ENCODE measurements around the gene MYH10.

The MYH10 gene

DNA sequence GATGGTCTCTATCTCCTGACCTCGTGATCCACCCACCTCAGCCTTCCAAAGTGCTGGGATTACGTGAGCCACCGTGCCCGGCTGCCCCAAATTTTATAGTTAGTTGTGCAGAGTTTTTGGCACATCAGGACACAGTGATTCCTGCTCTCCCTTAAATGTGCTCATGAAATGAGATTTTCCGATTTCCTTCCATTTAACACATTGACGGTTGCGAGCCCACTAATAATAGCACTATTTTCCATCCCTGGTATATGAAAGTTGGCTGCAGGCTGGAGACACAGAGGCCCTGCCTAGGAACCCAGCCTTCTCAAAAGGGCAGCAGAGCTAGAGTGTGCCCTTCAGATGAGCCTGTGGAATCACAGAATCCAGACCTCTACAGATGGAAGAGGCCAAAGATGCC, 17.4 kb upstream of the MYH10 start:
- DNase-seq = no peak

DNA sequence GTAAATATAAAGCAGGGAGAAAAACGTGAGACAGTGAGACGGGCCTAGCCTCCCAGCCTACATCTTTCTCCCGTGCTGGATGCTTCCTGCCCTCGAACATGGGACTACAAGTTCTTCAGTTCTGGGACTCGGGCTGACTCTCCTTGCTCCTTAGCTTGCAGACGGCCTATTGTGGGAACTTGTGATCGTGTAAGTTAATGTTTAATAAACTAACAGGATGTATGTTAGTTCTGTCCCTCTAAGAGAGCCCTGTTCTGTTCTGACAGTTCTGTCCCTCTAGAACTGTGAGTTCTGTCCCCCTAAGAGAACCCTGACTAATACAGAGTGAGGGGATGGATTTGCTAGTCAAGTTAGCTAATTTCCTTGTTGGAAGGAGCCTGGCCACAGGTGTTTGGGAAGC, 16.7 kb upstream of the MYH10 start:
- no peak for DNase-seq

DNA sequence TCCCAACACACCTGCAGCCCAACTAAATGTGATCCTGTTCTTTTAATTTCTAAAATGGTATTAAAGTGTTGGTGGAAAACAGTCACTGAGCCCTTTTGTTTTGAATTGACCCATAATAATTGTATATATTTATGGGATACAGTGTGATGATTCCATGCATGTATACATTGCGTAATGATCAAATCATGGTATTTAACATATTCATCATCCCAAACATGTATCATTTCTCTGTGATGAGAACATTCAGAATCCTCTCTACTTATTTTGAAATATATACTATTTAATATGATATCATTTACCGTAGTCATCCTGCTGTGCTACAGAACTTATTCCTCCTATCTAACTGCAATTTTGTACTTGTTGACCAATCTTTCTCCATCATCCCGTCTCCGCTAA, 14.0 kb upstream of the MYH10 start:
- DNase-seq = no peak

DNA sequence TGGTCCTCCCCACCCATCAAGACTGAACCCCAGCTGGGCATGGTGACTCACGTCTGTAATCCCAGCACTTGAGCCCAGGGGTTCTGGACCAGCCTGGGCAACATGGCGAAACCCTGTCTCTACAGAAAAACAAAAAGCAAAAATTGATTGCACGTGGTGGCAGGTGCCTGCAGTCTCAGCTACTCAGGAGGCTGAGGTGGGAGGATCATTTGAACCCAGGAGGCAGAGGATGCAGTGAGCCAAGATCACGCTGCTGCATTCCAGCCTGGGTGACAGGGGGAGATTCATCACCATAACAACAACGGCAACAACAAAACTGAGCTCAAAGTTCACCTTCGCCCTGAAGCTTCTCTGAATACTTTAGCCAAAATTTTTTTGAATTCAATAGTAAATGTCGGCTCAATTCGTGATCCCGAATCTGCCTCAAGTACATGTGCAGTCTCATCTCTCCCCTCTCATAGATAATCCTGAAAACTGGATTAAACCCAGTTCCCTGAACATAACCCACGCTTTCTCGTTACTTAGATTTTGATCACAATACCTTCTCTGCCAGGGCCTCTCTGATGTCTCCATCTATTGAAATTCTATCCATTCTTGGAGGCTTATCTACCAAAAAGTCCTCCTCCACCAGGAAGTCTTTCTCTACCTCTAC, 13.5 kb upstream of the MYH10 start:
- no peak for DNase-seq

DNA sequence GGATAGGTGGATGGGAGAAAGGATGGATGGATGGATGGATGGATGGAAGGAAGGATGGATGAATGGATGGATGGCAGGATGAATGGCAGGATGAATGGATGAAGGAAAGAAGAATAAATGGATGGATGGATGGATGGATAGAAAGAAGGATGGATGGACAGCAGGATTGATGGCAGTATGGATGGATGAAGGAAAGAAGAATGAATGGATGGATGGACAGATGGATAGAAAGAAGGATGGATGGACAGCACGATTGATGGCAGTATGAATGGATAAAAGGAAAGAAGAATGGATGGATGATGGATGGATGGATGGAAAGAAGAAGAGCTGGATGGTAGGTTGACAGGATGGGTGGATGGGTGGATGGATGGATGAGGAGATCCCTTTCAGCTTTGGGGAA, 9.2 kb upstream of the MYH10 start:
- DNase-seq = no peak

DNA sequence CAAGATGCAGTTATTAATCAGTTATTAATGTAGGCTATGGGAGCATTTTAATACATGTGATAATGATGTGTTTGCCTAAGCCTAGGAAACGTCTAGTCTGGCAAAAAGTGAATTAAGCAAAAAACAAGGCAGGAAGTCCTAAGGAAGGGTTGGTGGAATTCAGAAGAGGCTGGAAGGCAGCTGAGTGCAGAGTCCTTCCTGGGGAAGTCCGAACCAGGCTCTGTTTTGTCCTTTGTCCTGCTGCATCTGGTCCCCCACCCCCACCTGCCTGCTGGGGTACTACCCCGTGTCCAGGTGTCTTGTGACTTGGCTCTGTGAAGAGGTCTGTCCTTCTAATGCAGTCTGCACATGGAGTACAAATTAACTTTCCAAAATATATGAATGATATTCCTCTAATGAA, 1.5 kb upstream of the MYH10 start:
- no peak for DNase-seq

DNA sequence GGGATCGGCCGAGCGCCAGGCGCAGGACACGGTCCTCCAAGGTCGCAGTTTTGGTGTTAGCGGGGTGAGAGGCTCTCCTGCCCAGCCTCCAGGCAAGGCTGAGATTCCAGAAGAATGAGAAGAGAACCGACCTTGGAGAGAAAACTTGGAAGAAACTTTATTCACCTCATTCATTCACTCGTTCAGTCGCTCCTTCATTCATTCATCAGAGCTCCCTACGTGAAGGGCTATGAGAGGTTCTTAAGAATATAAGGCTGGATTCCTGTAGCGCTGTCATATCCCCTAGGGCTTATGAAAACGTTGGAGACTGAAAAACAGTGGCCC, 991 bp upstream of the MYH10 start:
- no peak for DNase-seq

DNA sequence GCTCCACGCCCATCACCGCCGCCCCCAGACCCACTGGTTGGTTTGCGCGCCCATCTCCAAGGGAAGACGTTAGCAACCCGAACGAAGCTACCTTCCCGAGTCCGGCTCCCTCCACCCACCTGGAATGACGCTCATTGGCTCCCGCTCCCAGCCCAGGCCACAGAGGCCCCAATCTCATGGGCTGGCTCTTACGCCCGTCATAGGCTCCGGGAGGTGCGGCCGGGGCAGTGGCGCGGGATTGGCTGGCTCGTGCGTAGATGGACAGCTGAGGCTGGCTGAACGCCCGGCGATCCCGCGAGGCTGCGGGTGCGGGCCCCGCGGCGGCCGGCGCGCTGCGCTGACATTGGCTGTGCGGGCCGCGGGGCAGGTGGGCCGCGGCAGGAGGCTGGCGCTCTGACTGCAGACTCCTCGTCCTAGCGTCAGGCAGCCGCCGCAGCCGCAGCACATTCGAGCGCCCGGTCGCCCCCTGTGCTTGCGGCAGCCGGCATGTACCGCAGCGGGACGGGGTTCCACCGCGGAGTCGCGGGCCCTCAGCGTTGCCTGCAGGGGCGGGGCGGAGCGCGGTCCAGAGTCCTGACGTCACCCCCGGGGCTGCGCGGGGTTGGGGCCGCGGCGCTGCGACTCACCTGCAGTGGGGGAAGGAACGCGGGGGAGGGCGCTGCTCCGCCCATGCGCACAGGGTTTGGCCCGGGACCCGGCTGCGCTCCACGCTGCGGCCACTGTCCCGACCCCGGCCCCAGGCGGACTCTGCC, 453 bp upstream of the MYH10 start:
- DNase-seq = peak; percentile 79

DNA sequence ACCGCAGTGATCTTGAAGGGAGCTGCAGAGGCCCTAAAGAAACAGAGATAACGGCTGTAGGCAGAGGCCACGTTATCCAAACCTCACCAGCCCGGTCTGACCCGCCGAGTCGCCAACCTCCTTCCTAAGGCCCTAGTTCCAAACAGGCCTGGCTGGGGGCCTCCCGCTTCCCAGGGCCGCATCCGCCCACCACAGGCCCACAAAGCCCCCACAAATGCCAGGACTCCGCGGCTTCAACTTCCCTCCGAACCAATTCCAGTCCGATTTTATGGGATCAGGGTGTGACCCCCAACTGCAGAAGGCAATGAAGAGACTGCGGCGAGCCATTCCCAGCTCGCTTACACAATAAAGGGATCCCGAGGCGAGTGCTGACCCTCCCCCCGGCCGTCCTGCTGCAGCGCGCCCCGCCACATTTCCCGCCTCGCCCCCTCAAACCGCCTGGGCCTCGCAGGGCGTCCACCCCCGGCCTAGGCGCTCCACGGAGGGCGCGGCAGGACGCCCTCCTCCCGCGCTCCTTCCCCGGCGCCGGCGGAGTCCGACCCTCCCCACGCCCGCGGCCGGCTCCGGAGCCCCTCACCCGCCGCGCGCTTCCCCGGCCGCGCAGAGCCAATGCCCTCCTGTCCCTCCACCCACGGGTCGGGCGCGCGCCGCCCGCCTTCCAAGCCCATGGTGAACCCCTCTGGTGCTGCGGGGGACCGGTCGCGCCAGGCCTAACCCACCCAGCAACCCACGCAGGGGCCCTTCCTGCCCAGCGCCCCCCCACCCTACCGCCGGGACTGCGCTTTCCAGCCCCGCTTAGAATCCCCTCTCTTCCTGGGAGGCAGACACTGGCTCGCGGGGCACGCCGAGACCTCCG, 926 bp downstream of the MYH10 start:
- DNase-seq = no peak

DNA sequence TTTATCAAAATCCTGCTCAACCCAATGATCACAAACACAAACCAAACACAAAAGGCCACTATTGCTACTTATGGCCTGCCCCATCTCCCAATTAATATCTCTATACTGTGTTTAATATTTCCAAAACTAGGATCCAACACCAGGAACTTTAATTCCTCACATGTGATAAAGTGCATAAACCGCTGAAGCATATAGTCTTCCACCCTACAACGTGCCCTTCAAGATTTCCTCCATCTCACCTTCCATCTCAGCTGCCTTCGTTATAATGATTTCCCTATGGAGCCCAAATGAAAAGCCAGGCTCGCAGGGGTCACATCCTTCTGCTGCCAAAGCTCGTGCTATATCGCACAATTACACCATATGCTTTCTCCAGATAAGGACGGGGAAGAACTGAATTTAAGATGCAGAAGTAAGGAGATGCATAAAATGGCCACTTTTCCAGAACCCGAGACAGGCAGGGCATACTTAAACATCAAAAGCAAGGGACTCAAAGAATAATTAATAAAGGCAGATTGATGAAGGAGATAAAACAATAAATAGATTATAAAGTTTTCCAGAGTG, 1.8 kb downstream of the MYH10 start:
- DNase-seq = no peak

DNA sequence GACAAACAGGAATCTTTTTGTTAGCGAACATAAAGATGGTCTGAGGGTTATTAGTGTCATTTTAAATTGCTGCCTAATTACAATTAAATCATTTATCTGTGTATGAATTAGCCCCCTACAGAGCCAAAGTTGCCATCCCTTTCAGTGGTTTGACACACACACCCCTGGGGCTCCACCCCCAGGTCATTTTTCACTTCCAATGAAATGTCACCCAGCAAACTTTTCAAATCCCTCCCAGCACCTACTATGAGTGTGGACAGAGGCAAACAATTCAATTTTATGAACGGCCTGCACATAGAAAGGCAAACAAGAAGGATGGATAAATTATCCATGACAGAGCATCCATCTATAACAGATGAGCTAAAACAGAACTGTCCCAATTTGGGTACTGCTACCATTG, 2.4 kb downstream of the MYH10 start:
- DNase-seq = no peak

DNA sequence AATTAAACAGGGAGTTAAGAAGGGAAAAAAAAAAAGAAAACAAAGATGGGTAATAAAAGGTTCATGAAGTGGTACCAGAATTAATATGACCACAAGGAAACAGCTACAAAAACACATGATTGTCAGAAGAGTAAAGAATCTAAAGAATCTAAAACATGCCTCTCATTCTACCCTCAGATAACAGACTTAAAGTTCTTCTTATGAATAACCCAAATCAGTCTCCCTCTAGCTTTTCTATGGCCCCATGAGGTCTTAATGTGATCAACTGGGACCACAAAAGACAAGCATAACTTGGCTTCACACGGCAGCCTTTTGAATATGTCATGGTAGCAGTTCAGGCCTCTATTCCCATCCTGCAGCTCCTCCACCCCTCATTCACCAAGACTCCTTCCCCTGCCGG, 6.9 kb downstream of the MYH10 start:
- DNase-seq = no peak

DNA sequence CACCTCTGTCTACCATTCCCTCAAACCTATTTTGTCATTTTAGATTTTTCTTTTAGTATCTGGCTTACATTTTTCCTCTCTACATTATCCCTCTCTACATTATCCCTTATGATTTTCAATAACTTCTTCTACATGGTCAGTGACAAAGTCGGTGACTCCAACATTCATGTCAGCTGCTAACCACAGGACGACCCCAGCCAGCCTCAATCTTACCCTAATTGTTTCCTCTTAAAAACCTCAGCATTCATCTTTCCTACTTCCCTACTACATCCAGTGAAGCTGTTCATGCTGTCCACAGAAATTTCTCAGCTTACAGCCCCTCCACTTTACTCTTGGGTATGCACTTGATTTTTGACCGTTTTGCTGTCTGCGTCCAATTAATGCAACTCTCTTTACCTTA, 8.3 kb downstream of the MYH10 start:
- no peak for DNase-seq

DNA sequence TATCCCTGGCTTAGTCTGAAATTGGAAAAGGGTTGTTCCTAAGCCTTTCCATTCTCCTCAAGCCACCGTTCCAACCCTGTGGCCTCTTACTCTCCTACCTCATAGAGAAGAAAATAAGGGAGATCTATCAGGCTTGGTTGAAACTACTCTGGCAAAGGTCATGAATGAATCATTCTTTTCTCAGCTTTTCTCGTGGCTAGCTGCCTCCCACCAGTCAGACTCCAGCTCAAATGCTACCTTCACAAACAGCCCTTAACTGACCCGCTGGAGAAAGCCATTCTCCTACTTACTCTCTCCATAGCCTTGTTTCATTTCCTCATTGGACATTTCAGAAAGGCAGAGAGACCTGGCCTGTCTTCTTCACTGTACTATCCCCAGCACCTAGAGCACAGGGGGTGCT, 8.9 kb downstream of the MYH10 start:
- DNase-seq = no peak

DNA sequence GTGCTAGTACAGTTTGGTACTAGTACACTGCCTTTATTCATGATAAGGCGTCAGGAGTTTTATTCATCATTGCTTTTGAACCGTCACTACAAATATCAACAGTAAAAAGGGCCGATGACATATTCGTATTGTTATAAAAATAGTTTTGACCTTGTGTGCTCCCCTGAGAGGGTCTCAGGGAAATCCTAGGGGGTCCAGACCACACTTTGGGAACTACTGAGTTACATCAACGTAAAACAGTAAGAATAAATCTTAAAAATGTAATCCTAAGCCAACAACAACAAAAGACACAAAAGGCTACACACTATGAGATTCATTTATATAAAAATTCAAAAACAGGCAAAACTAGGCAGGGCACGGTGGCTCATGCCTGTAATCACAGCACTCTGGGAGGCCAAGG, 11.2 kb downstream of the MYH10 start:
- no peak for DNase-seq

DNA sequence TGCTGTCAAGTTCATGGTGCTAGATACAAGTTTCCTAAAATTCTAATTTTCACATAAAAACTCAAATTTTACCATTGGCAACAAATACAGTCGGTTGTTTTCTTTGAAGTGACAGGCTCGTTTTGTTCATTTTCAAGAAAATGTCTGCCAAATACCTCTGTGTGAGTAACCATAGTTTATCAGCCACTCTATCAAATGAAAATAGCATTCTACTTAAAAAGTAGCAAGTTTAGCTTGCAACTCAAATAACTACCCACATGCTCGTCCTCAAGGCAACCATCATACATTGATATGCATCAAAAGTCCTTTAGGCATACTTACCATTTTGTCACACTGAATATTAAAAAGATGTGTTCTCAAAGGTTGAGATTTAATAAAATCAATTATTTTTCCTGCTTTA, 11.7 kb downstream of the MYH10 start:
- DNase-seq = no peak

DNA sequence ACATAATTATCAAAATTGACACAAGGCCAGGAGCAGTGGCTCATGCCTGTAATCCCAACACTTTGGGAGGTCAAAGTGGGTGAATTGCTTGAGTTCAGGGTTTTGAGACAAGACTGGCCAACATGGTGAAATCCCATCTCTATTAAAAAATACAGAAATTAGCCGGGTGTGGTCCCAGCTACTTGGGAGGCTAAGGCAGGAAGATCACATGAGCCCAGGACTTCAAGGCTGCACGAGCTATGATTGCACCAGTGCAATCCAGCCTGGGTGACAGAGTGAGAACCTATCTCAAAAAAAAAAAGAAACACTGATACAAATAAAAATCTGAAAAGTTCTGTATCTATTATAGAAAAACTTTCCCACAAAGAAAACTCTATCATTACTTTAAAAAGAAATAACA, 15.5 kb downstream of the MYH10 start:
- no peak for DNase-seq

DNA sequence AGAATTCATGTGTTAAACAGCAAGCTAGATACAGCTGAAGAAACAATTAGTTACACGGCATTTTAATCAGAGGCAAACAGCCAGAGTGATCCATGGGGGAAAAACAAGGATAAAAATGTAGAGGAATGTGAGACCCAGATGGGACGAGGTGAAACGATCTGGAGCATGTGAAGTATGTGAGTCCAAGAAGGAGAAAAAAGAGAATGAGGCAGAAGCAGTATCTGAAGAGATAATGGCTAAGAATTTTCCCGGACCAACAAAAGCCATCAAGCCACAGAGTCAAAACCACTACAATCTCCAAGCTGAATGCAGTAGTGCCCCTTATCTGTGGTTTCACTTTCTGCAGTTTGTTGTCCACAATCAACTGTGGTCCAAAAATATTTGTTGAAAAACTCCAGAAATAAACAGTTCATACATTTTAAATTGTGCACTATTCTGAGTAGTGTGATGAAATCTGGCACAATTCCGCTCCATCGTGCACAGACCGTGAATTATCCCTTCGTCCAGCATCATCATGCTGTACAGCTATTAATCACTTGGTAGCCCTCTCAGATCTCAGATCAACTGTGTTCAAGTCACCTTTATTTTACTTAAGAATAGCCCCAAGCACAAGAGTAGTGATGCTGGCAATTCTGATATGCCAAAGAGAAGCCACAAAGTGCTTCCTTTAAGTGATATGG, 18.8 kb downstream of the MYH10 start:
- DNase-seq = no peak

DNA sequence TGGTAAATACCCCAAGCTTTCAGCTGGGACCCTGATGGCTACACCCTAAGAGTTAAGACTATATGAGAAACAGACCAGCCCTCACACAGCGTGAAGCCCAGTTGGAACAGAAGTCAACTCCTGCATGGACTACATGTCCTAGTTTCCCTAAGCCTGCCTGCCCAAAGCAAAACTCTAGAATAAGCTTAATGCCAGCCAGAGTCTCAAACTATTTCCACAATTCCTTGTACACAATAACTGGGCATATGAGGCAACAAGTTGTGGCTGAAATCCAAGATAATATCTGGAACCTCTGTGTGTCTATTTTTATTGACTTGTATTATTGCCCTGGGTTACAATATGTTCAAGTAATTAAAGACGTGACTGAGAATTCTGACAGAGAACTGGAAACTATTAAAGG, 19.4 kb downstream of the MYH10 start:
- DNase-seq = no peak

DNA sequence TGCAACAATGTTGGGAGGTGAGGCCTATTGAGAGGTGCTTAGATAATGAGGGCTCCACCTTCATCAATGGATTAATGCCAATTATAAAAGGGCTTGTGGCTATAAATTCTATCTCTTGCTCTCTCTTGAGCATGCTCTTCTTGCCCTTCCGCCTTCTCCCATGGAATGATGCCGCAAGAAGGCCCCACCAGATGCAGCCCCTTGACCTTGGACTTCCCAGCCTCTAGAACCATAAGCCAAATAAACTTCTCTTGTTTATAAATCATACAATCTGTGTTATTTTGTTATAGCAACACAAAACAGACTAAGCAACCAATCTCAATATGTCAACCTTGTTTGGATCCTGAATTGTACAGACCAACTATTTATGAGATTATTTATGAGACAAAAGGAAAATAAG, 20.0 kb downstream of the MYH10 start:
- no peak for DNase-seq

DNA sequence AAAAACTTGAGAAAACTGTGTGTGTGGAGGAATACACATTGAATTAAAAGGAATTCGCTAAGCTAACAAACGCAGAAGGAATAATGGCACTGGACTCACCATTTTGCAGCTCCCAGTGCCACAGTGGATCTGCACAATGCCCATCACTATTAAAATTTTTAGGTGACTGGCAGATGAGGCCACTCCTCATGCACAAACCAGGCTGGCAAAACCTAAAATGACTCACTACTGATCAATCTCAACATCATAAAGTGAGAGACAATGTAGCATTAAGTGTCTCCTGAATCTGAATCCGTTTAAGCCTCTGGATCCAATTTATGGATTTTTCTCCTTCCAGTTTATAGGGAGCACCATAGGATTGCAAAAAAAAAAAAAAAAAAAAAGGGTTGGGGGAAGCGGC, 20.6 kb downstream of the MYH10 start:
- DNase-seq = no peak

DNA sequence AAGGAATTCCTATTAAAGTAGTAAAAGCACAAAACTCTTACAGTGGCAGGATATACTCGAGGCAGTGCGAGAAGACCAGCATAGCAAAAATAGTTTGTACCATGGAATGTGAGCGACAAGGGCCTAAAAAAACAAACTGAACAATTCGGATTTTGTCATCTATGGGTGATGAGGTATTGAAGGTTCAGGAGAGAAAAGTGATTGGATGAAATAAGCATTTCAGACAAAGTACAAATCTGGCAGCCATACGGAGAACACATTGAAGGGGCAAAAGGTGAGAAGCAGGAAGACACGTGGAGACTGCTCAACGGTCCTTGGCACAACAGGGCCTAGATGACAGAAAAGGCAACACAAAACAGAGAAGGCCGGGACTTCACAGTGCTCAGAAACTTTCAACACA, 22.5 kb downstream of the MYH10 start:
- no peak for DNase-seq

DNA sequence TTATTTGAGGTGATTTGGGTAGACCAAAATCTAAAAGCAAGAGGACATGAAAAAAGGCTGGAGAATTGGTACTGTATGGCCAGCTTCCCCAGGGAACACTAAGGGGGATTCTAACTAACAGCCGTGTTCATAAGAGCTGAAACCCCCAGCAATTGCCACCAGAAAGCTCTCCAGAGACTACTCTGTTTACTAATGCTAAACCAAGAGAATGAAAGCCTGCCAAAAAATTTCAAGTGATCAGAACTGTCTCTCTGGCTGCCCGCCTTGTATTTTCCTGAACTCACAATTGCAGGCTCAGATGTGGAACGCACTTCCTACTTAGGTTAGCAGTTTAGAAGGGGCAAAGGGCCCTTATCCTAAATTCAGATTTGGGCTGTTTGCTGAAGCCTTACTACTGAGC, 24.1 kb downstream of the MYH10 start:
- no peak for DNase-seq

All from SIG-M5 (cell line).